HG03175 (cell line): ENCODE measurements around the gene TPRN.

Source experiments
- ATAC-seq: cut with Tn5 transposase; IDR thresholded peaks from one replicate; pipeline ENCODE4 v1.9.1; 2021; ENCODE audit warnings: mild to moderate bottlenecking, moderate library complexity; ENCODE audit not compliant: unreplicated experiment

Gene TPRN

DNA sequence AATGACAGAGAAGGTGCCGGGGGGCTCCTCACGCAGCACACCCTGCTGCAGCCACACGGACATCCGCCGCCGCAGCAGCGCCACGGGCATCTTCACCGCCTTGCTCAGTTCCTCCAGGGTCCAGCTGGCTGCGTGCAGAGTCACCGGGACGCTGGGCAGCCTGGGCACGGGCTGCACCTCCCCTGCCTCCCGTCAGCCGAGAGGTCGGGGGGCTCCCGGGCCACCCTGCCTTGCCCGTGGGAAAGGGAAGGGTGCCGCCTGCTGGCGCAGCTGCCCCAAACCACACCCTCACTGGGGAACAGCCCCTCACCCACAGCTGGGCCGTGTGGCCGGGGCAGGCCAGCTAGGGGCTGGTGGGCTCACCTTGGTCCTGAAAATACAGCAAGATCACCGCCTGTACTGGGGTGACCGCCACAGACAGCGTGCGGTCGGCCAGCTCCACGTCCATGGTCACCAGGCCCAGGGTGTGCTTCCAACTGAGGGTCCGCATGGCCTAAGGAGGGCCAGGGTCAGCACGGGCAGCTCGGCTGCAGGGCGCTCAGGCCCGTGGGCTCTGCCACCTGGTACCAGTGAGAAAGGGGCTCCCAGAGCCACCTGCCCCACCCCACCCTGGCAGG, 25.1 kb downstream of the TPRN start:
- no peak for ATAC-seq

DNA sequence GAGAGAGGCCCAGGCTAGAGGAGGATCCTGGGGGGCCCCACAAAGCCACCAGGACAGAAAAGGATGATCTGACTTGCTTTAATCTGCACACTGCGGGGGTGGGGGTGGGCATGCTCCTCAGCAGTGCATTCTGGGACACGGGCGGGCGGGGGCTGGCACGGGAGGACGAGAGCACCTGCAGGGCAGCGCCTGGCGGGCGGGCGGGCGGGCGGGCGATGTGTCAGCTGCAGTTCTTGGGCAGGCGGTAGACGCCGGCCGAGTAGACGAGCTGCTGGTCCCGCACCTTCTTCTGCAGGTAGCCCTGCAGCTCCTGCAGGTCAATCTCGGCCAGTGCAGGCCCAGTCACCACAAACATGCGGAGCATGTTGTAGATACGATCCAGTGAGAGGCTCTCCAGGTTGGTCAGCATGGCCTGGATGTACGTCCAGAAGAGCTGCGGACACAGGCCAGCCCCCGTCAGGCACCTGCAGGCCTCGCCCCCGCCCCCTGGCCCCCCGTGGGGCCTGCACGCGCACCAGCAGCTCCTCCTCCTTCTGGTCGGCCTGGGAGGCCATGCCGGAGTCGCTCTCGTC, 25.7 kb downstream of the TPRN start:
- no peak for ATAC-seq

DNA sequence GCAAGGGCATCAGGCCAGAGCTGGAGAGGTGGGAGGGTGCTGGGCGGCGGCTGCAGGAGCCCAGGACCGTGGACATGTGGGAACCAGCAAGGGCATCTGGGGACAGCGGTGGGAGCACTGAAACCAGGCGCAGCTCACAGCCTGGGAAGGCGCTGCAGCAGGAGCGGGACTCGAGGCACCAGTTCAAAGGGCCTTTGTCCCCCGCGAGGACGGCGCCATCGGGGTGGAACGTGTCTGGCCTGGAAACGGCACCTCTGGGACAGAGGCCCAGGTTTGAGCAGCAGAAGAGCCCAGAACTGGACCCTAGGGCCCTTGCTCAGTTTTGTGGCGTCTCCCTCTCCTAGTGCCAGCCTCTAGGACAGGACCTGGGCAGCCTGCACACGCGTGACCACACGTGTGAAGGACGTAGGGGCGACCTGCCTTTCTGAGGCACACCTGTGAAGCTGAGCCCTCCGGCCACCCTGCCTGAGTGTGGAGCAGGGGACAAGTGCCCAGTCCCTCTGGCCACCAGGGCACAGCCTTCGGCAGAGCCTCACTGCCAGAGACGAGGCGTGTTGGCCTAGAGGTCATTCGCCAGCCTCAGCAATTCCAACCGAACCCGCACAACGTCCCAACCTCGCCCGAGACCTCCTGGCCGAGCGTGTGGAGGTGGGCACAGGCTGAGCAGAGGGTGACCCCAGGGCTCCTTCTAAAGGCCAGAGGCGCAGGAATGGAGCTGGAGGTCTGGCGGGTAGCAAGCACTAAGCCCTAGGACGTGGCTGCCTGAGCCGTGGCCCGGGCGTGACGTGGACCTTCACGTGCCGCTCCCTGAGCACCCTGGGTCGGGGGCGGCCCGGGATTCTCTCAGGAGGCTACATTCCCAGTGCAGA, 26.5 kb downstream of the TPRN start:
- ATAC-seq: no peak

GRCh38 chr9:137172901-137173795, 27.4 kb downstream of the TPRN start:
- ATAC-seq: no peak

DNA sequence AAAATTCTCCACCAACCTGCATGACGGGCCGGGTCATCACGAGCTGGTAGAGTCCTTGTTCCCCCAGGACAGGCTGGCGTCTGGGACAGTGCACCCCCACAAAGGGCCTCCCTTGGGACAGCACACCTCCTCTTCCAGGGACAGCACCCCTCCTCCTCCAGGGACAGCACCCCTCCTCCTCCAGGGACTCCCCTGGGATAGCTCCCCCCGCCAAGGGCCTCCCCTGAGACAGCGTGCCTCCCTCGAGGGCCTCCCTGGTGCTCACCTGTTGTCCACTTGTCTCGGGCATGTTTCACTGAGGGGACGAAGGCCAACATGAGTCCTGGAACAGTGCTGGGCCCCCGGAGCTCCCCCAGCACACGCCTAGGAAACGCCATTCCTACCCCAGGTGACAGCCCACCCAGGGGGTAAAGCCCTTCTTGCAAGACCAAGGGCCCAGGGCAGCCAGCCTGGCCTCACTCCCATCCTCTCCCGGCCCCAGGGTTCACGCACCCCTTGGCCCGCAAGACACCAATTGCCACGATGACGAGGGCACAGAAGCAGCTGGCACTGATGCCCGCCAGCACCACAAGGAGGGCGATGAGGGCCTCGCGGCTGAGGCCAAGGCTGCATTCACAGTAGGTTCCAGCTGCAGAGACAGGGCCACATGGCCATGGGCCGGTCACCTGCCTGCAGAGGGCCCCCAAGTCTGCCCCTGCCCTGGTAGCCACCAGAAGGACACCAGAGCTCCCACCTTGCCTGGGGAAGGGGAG, 29.2 kb downstream of the TPRN start:
- no peak for ATAC-seq

GRCh38 chr9:137170486-137171148, 29.9 kb downstream of the TPRN start:
- ATAC-seq: no peak

- ATAC-seq: no peak
Measured at GRCh38 chr9:137169896-137170358, 30.6 kb downstream of the TPRN start, which contains the start of gene LRRC26. Gene LRRC26, minus strand, starts transcription at chr9:137170051. Its CDS starts 108 bp downstream, at chr9:137169943.

- no peak for ATAC-seq
Measured at GRCh38 chr9:137168904-137169856, 31.4 kb downstream of the TPRN start.

DNA sequence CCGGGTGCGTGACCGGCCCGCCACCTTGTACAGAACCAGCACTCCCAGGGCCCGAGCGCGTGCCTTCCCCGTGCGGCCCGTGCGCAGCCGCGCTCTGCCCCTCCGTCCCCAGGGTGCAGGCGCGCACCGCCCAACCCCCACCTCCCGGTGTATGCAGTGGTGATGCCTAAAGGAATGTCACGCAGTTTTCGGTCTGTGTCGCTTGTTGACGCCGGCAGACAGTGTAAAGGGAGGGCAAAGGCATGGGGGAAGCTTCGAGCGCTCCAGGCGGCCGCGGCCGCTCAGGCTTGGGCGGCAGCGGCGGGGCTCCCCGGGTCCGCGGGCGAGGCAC, 32.0 kb downstream of the TPRN start:
- ATAC-seq: no peak

GRCh38 chr9:137167747-137168572, 32.6 kb downstream of the TPRN start:
- no peak for ATAC-seq

DNA sequence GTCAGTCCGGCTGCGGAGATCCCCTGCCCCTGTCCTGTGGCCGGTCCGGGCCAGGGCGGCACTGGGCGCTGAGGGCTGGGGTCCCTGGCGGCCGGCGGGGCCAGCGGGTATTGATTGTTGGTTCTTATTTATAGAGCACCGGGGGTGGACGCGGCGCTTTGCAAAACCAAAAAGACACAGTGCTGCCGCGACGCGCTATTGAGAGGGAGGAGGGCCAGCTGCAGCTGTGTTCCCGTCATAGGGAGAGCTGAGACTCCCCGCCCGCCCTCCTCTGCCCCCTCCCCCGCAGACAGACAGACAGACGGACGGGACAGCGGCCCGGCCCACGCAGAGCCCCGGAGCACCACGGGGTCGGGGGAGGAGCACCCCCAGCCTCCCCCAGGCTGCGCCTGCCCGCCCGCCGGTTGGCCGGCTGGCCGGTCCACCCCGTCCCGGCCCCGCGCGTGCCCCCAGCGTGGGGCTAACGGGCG, 33.2 kb downstream of the TPRN start:
- no peak for ATAC-seq

DNA sequence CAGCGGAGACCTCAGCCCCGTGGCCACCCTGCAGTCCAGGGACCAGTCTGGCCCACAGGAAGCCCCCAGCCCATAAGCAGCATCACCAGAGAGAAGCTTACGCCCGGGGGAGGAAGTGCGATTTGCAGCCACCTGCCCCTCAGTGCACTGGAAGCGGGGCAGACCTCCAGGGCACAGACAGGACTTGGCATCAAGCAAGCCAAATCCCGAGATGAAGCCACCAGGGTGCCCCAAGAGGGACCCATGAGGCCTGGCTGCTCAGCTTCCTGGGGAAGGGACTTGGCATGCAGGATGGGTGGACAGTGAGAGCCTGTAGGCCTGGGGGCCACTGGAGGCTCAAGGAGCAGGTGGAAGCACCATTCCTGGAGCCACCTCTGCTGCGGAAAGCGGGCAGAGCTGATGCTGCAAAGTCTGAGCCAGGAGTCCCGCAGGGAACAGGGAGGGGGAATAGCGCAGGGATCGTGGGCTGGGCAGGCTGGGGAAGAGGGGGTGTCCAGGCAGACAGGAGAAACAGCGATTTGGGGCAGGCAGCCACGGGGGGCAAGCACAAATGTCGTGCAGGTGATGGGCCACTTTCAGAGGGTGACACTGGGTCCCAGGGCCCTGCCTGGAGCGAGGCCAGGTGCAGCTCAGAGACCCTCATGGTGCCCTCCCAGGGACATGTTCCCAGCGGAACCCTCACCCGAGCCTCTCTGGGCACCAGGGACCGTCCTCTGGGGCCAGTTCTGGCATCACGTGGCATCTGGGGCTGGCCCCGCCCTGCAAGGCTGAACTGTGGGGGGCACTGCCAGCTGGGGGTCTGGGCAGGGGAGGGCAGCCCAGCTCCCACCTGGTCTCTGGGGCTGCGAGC, 33.9 kb downstream of the TPRN start:
- ATAC-seq: no peak

DNA sequence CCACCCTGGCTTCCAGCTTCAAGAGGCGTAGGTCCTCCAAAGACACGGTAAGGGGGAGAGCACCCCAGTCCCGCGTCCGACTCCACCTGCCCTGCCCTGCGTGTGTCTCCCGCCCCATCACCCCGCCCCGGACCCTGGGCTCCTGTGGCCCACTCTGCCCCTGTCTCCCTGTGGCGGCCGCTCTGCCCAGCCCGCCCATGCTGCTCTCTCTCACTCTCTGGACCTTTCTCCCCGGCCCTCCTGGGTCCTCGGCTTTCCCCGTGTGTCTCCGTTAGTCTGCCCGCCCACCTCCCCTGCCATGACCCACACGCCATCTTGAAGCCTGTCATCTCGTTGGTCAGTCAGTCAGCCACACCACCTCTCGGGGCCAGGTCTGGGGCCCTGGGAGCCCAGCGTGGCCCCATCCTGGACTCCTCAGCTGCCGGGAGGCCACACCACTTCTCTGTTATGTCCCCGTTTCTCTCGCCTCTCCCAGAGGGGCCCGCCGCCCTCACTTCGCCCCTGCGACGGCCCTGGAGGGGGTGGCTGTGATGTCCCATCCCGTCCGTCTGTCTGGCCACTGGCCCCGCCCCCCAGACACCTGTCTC, 35.2 kb downstream of the TPRN start:
- no peak for ATAC-seq

DNA sequence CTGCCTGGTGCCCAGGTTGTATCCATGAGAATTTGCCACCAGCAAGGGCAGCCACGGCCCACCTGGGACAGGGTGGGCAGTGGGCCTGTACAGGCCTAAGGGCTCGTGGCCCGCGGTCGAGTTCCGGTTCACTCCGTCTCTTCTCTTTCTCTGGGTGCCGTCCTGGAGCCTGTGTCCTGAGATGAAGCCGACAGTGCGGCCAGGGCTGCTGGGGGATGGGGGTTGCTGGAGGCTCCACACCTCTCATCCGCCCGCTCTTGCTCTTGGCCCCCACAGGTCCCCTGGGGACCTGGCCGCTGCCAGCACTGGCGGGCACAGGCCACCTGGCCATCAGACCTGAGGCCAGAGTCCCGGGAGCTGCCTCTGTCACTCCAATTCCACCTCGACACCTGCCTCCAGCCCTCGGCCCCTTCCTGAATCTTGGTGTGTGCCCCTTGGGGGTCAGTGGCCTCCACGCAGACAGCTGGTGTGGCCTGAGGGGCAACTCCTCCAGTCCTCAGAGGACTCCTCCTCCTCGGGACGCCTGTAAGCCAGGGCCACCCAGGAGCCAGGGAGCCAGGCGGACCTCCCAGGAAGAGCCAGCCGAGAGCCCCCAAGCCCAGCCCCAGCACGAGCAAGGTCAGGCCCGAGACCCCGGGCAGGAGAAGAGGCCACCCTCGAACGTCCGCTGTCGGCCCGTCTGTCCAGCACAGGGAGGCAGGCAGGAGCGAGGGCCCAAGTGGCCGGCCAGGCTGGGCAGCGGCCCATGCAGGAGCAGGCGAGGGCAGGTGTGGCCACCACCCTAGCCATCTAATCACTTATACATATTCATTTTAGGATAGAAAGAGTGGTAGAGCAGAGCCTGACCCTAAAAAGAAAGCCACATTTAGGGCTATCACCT, 35.9 kb downstream of the TPRN start:
- ATAC-seq: no peak

GRCh38 chr9:137163805-137164204, 36.7 kb downstream of the TPRN start:
- no peak for ATAC-seq
